ENCODE results near the gene TERB1. TPM values are rescaled to one million over a fixed set of nuclear protein-coding genes. Genes with fewer than 3 reads are reported as not detected.

TERB1 gene
- total RNA-seq, 1 donor from 2014 or later = not detected

DNA sequence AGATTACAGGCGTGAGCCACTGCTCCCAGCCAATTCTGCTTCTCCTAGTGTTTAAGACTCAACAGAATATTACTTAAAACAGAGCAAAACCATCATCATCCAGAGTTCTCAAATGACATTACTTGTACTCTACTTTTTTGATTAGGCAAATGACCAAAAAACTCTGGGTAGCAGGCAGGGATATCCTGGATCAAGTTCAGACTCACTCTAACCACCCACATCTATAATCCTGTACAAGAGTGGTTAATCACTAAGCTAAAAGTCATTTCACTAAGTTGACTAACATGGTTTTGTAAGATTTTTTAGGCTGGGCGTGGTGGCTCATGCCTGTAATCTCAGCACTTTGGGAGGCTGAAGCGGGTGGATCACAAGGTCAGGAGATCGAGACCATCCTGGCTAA is 22.6 kb upstream of the TERB1 start:
- DNase-seq (ENCODE audit: low spot score, unreplicated experiment) = no peak
- peaks cover 26% of the 10 kb centered on the region for H3K36me3 Mint-ChIP-seq (ENCODE audit: insufficient read depth)
- no peaks in the 10 kb centered on the region for H3K27me3 Mint-ChIP-seq
- no peak overlapping the region for H3K4me3 Mint-ChIP-seq (ENCODE audit: low read depth)
- no peak overlapping the region for H3K27ac Mint-ChIP-seq
- no peaks in the 10 kb centered on the region for H3K9me3 Mint-ChIP-seq (ENCODE audit: low read depth)
- TF ChIP-seq, protein P1, sequence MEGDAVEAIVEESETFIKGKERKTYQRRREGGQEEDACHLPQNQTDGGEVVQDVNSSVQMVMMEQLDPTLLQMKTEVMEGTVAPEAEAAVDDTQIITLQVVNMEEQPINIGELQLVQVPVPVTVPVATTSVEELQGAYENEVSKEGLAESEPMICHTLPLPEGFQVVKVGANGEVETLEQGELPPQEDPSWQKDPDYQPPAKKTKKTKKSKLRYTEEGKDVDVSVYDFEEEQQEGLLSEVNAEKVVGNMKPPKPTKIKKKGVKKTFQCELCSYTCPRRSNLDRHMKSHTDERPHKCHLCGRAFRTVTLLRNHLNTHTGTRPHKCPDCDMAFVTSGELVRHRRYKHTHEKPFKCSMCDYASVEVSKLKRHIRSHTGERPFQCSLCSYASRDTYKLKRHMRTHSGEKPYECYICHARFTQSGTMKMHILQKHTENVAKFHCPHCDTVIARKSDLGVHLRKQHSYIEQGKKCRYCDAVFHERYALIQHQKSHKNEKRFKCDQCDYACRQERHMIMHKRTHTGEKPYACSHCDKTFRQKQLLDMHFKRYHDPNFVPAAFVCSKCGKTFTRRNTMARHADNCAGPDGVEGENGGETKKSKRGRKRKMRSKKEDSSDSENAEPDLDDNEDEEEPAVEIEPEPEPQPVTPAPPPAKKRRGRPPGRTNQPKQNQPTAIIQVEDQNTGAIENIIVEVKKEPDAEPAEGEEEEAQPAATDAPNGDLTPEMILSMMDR (IDR thresholded peaks at IDR 0.05; ENCODE audit: unreplicated experiment) = no peak
- H3K4me1 Mint-ChIP-seq (ENCODE audit: low read depth) = peaks cover 8% of the 10 kb centered on the region

DNA sequence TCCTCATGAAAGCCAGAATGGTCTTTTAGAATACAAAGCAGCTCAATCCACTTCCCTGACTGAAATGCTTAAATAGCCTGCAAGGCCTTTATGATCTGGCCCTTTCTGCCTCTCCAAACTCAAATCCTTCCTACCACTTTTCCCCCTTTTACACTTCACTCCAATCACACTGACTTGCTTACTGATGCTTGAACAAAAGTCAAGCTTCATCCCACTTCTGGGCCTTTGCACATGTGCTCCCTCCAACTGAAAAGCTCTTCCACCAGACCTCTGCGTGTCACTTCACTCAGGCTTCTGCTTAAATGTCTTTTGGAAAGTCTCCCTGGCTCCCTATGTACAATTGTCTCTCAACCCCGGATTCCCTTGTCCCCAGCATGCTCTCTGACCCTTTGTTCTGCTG is 13.3 kb upstream of the TERB1 start:
- H3K27ac Mint-ChIP-seq = no peak overlapping the region

DNA sequence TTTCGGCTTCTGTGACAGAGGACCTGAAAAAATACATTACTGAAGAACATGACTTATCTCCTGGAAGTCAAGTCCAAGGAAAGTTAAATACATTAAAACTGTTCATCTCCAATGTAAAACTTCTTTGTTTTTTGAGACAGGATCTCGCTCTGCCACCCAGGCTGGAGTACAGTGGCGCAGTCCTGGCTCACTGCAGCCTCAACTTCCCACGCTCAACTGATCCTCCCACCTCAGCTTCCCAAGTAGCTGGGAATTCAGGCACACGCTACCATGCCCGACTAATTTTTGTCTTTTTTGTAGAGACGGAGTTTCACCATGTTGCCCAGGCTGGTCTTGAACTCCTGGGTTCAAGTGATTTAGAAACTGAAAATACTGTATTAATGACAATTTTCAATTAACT is 9.7 kb upstream of the TERB1 start:
- no peaks in the 10 kb centered on the region for H3K27me3 Mint-ChIP-seq
- DNase-seq (ENCODE audit: low spot score, unreplicated experiment) = no peak
- TF ChIP-seq, protein P1 (IDR thresholded peaks at IDR 0.05; ENCODE audit: unreplicated experiment) = no peak
- H3K27ac Mint-ChIP-seq = no peak overlapping the region
- no peak overlapping the region for H3K4me3 Mint-ChIP-seq (ENCODE audit: low read depth)
- H3K9me3 Mint-ChIP-seq (ENCODE audit: low read depth) = no peaks in the 10 kb centered on the region
- H3K4me1 Mint-ChIP-seq (ENCODE audit: low read depth) = no peaks in the 10 kb centered on the region
- peaks cover 27% of the 10 kb centered on the region for H3K36me3 Mint-ChIP-seq (ENCODE audit: insufficient read depth)

More for the DNA sequence above, 13.3 kb upstream of the TERB1 start:
- peaks cover 36% of the 10 kb centered on the region for H3K36me3 Mint-ChIP-seq (ENCODE audit: insufficient read depth)
- TF ChIP-seq, protein P1 (IDR thresholded peaks at IDR 0.05; ENCODE audit: unreplicated experiment) = no peak
- no peaks in the 10 kb centered on the region for H3K9me3 Mint-ChIP-seq (ENCODE audit: low read depth)
- no peak overlapping the region for H3K4me3 Mint-ChIP-seq (ENCODE audit: low read depth)
- H3K4me1 Mint-ChIP-seq (ENCODE audit: low read depth) = no peaks in the 10 kb centered on the region
- H3K27me3 Mint-ChIP-seq = no peaks in the 10 kb centered on the region
- no peak for DNase-seq (ENCODE audit: low spot score, unreplicated experiment)

DNA sequence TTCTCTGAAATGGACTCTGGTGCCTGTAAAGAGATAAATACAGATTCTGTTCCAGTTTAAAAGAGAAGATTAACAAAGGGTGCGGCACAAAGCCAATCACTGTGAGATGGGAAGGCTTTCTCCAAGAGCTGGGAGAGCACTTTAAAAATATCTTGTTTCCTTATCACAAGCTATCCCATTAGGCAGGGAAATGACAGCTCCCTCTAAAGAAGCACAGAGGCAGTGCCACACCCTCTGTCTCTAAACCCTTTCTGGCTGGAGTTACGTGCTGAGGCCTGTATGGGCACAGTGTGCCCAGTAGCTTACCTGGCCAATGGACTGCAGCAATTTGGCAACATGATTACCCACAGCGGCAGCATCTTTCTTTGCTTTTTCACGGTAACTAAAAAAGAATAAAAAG is 9.0 kb upstream of the TERB1 start:
- no peak for DNase-seq (ENCODE audit: low spot score, unreplicated experiment)
- Mint-ChIP-seq H3K27ac (no peak overlapping the region), H3K4me1 (ENCODE audit: low read depth) (no peaks in the 10 kb centered on the region), H3K9me3 (ENCODE audit: low read depth) (no peaks in the 10 kb centered on the region), H3K4me3 (ENCODE audit: low read depth) (no peak overlapping the region), H3K36me3 (ENCODE audit: insufficient read depth) (peaks cover 30% of the 10 kb centered on the region), H3K27me3 (no peaks in the 10 kb centered on the region)
- TF ChIP-seq, protein P1 (IDR thresholded peaks at IDR 0.05; ENCODE audit: unreplicated experiment) = no peak

DNA sequence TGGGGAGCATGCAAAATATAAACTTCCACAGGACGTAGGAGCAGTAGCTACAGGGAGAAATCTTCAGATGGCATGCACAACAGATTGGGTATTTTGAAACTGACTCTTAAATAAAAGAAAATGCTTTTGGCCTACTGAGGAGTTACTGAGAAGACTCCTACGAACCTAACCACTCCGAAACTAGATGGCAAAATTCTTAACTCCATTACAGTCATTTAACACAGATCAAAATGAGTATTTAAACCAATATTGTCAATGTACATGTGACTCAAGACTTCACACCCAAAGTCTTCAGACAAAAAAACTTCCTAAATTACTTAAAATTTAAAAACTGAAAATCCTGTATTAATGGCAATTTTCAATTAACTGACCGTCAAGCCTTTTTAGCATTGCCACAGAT is 8.4 kb upstream of the TERB1 start:
- no peak for DNase-seq (ENCODE audit: low spot score, unreplicated experiment)
- Mint-ChIP-seq H3K9me3 (ENCODE audit: low read depth) (no peaks in the 10 kb centered on the region), H3K27ac (no peak overlapping the region), H3K27me3 (no peaks in the 10 kb centered on the region), H3K36me3 (ENCODE audit: insufficient read depth) (peaks cover 32% of the 10 kb centered on the region), H3K4me3 (ENCODE audit: low read depth) (no peak overlapping the region), H3K4me1 (ENCODE audit: low read depth) (no peaks in the 10 kb centered on the region)
- TF ChIP-seq, protein P1 (IDR thresholded peaks at IDR 0.05; ENCODE audit: unreplicated experiment) = no peak
